ENCODE data around the gene ESPNL.

ESPNL gene

GRCh38 chr2:238097201-238097987 lies 2.7 kb upstream of the ESPNL start:
- peak; percentile 3 for DNase-seq

GRCh38 chr2:238097988-238098871 lies 1.9 kb upstream of the ESPNL start:
- Histone ChIP-seq H3K36me3 (ENCODE audit: insufficient read depth, low read length) (peaks cover 25% of the 10 kb centered on the region), H3K9me3 (ENCODE audit: insufficient read depth, low read length, severe bottlenecking) (no peaks in the 10 kb centered on the region), H3K4me2 (ENCODE audit: insufficient read depth, low read length) (no peak overlapping the region), H3K27ac (ENCODE audit: low read length) (no peak overlapping the region), H4K20me1 (ENCODE audit: insufficient read depth, low read length) (peaks cover 14% of the 10 kb centered on the region), H3K27me3 (ENCODE audit: insufficient read depth, low read length, poor library complexity) (no peaks in the 10 kb centered on the region), H3K79me2 (ENCODE audit: insufficient read depth, low read length) (no peaks in the 10 kb centered on the region), H3K9ac (ENCODE audit: low read depth, low read length) (no peak overlapping the region), H2AFZ (ENCODE audit: low read depth, low read length) (no peak overlapping the region), H3K4me3 (ENCODE audit: low read depth in 1 of 2, low read length in 2 of 2) (no peak overlapping the region), H3K4me1 (ENCODE audit: insufficient read depth, low read length) (no peaks in the 10 kb centered on the region)
- no peak for TF ChIP-seq EZH2 (IDR thresholded peaks at IDR 0.05; ENCODE audit: borderline replicate concordance, low read depth, low read length, severe bottlenecking)
- no peak for TF ChIP-seq CTCF (IDR thresholded peaks at IDR 0.05; ENCODE audit: borderline replicate concordance, extremely low read depth, low read length, poor library complexity, severe bottlenecking)
- peak; percentile 19 for DNase-seq
- ATAC-seq (ENCODE audit: insufficient read depth, low read depth): peak; percentile 76

More at GRCh38 chr2:238097201-238097987, 2.7 kb upstream of the ESPNL start:
- H3K4me2 ChIP-seq (ENCODE audit: insufficient read depth, low read length): no peak overlapping the region
- H3K79me2 ChIP-seq (ENCODE audit: insufficient read depth, low read length): no peaks in the 10 kb centered on the region
- H3K27ac ChIP-seq (ENCODE audit: low read length): no peak overlapping the region
- no peak overlapping the region for H3K9ac ChIP-seq (ENCODE audit: low read depth, low read length)
- H3K9me3 ChIP-seq (ENCODE audit: insufficient read depth, low read length, severe bottlenecking): no peaks in the 10 kb centered on the region
- no peak for TF ChIP-seq EZH2 (IDR thresholded peaks at IDR 0.05; ENCODE audit: borderline replicate concordance, low read depth, low read length, severe bottlenecking)
- H3K4me1 ChIP-seq (ENCODE audit: insufficient read depth, low read length): no peaks in the 10 kb centered on the region
- peaks cover 14% of the 10 kb centered on the region for H4K20me1 ChIP-seq (ENCODE audit: insufficient read depth, low read length)
- no peak overlapping the region for H2AFZ ChIP-seq (ENCODE audit: low read depth, low read length)
- no peak overlapping the region for H3K4me3 ChIP-seq (ENCODE audit: low read depth in 1 of 2, low read length in 2 of 2)
- no peak for ATAC-seq (ENCODE audit: insufficient read depth, low read depth)
- H3K27me3 ChIP-seq (ENCODE audit: insufficient read depth, low read length, poor library complexity): no peaks in the 10 kb centered on the region
- H3K36me3 ChIP-seq (ENCODE audit: insufficient read depth, low read length): peaks cover 31% of the 10 kb centered on the region

- Histone ChIP-seq H3K79me2 (ENCODE audit: insufficient read depth, low read length) (no peaks in the 10 kb centered on the region), H3K9me3 (ENCODE audit: insufficient read depth, low read length, severe bottlenecking) (no peaks in the 10 kb centered on the region), H3K4me3 (ENCODE audit: low read depth in 1 of 2, low read length in 2 of 2) (no peak overlapping the region), H3K4me2 (ENCODE audit: insufficient read depth, low read length) (no peak overlapping the region), H3K9ac (ENCODE audit: low read depth, low read length) (no peak overlapping the region), H4K20me1 (ENCODE audit: insufficient read depth, low read length) (peaks cover 14% of the 10 kb centered on the region), H3K36me3 (ENCODE audit: insufficient read depth, low read length) (peaks cover 20% of the 10 kb centered on the region), H3K27ac (ENCODE audit: low read length) (no peak overlapping the region), H2AFZ (ENCODE audit: low read depth, low read length) (no peak overlapping the region), H3K27me3 (ENCODE audit: insufficient read depth, low read length, poor library complexity) (no peaks in the 10 kb centered on the region), H3K4me1 (ENCODE audit: insufficient read depth, low read length) (no peaks in the 10 kb centered on the region)
- ATAC-seq (ENCODE audit: insufficient read depth, low read depth) (no peak), DNase-seq (peak; percentile 5)
- no peak for TF ChIP-seq CTCF (IDR thresholded peaks at IDR 0.05; ENCODE audit: borderline replicate concordance, extremely low read depth, low read length, poor library complexity, severe bottlenecking)
- TF ChIP-seq EZH2 (IDR thresholded peaks at IDR 0.05; ENCODE audit: borderline replicate concordance, low read depth, low read length, severe bottlenecking): no peak
Measured at GRCh38 chr2:238098901-238099713, 1.0 kb upstream of the ESPNL start.

Data from DND-41 (cell line).